ELF-1 (cell line): ENCODE data around the gene STK17B.

Source experiments
- DNase-seq: peaks from one replicate; pipeline ENCODE4 v3.0.0-alpha.2; 2016; ENCODE audit warnings: low read depth, low spot score

Gene STK17B

GRCh38 chr2:196159221-196159892 is 12.0 kb downstream of the STK17B start:
- no peak for DNase-seq

DNA sequence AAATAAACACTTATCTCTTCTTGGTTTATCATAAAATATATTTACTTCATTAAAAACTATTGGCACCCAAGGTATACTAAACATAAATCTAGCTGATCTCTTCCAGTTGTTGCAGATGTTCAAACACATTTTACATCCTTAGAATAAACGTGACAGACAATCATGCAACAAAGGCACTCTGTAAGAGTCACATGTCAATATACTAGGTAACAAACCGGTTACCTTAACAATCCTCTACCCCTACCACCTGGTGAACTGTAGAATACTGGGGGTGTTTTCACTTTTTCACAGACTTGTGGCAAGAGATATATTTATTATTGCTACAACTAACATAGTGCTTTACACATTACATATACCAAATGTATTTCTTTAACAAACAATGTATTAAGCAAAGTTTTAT is 15.8 kb downstream of the STK17B start:
- DNase-seq, result no peak

DNA sequence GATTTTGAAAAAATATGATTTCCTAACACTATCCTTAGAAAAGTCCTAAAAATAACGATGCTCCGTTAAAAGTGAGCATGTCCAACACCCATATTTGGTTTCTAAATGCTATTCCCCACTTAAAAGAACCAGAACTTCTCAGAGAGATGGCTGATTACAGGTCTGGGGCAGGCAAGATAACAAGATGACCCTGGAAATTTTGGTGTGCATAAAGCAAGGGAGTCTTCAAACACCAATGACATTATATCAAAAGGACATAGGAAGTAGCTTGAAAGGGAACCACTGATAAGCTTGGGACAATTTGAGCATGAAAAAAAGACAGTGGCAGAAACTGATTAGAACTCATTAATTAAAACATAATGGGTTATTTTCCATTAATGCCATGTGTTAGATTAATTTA is 17.9 kb downstream of the STK17B start:
- no peak for DNase-seq

- no peak for DNase-seq
Measured at GRCh38 chr2:196149948-196150347, 21.4 kb downstream of the STK17B start.

GRCh38 chr2:196148736-196149135 is 22.6 kb downstream of the STK17B start:
- no peak for DNase-seq

DNA sequence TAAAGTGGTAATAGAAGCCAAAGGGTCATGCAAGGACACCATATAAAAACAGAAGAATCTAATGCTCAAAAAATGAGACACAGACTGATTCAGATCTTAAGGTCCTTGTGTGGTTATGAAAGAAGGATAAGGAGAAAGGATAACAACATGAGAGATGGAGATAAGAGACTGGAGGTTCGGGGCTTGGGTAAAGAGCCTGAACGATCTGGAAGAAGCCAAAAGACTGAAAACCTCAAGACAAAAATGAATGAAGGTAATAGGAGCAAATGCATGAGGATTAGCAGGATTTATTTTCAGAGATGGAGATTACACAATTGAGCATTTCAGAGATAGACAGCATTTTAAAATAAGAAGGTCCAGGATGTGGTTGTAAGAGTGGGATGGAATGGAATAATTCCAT is 26.1 kb downstream of the STK17B start:
- no peak for DNase-seq

GRCh38 chr2:196144513-196145126 is 26.8 kb downstream of the STK17B start:
- DNase-seq, result no peak

GRCh38 chr2:196143730-196144131 is 27.6 kb downstream of the STK17B start:
- no peak for DNase-seq

- DNase-seq, result no peak
Measured at GRCh38 chr2:196142825-196143224, 28.6 kb downstream of the STK17B start.

- no peak for DNase-seq
Measured at GRCh38 chr2:196140213-196140612, 31.2 kb downstream of the STK17B start.

DNA sequence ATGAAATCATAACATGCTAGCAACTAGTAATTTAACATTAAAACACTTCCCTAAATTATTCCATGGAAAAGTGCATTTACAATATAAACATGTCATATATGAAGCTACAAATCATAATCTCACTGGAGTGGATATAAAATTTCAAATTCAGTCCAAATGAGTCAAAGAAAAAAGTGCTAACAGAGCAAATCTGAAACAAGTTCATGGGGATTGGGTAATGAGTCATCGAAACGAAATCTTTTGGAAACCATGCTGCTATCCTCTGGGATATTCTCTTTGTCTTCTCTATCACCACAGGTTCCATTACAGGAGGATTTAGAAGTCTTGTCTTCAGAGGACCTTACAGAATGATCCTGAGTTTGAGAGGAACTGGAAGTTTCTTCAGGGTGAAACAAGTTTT is 34.1 kb downstream of the STK17B start:
- DNase-seq, result no peak

DNA sequence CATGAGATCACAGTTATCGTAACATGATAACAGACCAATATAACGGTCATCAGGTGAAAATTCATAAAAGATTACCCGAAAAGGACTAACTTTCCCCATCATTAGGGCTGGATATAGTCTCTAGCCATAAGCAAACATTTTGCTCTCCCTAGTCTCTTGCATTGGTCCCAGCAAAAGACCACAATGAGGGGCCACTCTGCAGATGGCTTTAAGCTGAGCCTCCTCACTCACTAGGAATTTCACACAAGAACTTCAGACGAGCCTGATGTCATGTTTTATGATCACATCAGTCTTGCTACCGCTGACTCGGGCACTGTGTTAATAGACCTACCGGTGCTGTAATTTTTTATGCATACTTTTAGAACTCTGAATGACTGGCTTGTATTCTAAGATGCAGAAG is 35.2 kb downstream of the STK17B start:
- no peak for DNase-seq

GRCh38 chr2:196131949-196132925 is 39.1 kb downstream of the STK17B start:
- peak; percentile 3 for DNase-seq

- DNase-seq, result peak; percentile 78
Measured at GRCh38 chr2:196131384-196131937, 39.9 kb downstream of the STK17B start.

DNA sequence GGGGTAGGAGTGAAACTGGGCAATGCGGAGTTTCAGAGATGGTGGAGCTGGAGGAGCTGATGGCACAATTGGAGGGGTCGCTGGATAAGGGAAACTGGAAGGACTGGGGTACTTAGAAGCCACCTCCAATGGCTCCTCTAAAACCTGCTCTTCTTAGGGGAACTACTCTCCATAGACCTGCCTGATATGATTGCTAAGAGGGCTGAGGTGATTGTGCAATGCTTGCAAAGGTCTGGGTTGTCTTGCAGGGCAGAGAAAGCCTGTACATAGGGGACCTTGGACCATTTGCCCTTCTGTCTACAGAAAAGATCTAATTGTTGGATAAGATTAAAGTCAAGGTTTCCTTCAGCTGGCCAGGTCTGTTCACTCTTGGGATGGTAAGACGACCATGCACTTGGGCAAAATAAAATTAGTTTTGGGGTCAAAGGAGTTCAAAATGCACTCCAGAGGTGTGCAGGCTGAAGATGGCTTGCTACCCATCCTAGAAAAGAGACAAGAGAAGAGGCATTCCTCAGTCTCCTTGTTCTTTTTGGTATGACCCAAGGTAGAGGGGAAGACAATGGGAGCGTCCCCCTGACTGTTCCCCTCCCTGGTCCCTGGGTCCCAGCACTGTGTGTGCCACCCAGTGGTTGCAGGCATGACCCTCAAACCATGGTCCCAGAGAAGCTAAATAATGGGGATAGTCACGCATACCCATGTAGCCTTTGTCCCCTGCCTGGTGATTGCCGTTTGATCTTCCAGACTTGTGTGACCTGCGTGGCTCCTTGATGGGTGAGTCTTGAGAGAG is 41.1 kb downstream of the STK17B start:
- no peak for DNase-seq

DNA sequence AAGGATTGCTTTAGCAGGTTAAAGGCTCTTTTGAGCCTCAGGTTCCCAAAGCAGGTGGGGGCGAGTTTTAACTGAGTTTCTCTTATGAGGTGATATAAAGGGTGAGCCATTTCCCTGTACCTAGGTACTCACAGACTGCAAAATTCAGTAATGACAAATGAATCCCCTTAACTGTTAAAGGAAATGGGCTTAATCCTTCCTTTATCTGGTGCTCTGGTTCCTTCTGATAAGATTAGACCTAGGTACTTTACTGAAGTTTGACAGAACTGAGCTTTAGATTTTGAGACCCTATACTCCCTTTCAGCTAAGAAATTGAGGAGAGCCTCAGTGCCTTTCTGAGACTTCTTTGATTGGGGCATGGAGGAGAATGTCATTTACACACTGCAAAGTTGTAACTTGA is 42.6 kb downstream of the STK17B start:
- no peak for DNase-seq

GRCh38 chr2:196125596-196125995 is 45.8 kb downstream of the STK17B start:
- DNase-seq, result no peak

- DNase-seq, result peak; percentile 4
Measured at GRCh38 chr2:196123679-196124373, 47.6 kb downstream of the STK17B start.

DNA sequence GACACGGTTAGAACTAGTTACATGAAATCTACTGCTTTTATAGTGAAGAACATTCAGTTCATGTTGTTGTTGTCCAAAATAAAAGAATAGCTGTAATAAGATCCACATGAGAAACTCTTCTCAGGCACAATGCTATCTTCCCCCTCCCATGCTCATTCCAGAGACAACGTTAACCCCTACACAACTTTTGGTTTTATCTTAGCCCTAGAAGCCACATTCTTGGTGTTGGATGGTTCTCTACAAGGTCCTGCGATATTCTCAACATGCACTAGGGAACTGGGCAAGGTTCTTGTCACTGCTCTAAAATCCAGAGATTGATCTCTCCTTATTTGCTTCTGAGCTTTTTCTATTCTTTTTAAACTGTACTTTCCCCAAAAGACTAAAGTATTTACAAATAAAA is 51.5 kb downstream of the STK17B start:
- no peak for DNase-seq

DNA sequence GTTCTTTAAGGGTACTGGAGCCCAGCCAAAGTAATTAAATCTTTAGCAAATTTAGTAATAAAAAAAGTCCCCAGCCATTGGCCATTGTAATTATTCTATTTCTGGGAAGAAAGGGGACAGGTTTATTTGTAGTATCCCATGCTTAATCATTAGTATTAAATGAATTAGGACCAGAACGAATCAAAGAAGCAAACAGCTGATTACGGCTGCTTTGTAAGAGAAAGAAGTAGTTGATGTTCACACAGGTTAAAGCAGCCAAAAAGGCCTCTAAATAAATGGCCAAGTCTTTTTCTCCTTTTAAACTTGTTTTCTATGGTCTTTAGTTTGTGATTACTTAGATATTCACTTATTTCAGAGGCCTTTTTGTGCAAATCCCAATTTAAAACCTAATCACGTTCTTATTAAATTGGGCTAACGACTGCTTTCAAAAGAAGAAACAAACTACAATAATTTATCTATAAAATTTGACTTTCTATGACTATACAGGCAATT is 54.1 kb downstream of the STK17B start:
- no peak for DNase-seq
